DOHH2 (cell line): ENCODE results near the gene FZD1.

ENCODE experiments used
- EZH2phosphoT487 ChIP-seq: fragments of 200-600 bp; sonication (generic); IDR thresholded peaks from 2 replicates; pipeline ENCODE4 v1.6.1; 2017; ENCODE audit warnings: borderline replicate concordance, mild to moderate bottlenecking, antibody characterized with exemption, low read length, moderate library complexity, mixed read lengths
- TF ChIP-seq, protein P1 (sequence below): fragments of 200-600 bp; sonication (generic); IDR thresholded peaks from one replicate; pipeline ENCODE4 v1.5.1; 2014; ENCODE audit warnings: antibody characterized with exemption, mild to moderate bottlenecking, low read depth, low read length; ENCODE audit not compliant: poor library complexity, severe bottlenecking

DNA sequence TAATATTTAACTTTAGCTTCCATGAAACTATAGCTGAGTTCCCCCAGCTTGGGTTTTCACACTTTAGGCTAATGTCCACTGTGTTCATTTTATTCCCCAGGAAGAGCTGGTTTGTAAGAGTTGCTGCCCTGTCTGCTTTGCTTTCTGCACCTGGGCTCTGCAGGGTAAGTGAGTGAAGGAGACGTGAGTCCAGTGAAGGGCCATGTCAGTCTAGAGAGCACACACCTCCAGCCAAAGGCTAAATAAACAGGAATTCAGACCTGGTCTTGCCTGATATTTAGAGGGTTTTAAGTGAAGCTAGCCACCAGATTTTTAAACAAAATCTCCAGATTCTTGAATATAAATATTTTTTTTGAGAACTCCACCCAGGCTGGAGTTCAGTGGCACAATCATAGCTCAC lies 24.5 kb upstream of the FZD1 start:
- TF ChIP-seq, protein P1, sequence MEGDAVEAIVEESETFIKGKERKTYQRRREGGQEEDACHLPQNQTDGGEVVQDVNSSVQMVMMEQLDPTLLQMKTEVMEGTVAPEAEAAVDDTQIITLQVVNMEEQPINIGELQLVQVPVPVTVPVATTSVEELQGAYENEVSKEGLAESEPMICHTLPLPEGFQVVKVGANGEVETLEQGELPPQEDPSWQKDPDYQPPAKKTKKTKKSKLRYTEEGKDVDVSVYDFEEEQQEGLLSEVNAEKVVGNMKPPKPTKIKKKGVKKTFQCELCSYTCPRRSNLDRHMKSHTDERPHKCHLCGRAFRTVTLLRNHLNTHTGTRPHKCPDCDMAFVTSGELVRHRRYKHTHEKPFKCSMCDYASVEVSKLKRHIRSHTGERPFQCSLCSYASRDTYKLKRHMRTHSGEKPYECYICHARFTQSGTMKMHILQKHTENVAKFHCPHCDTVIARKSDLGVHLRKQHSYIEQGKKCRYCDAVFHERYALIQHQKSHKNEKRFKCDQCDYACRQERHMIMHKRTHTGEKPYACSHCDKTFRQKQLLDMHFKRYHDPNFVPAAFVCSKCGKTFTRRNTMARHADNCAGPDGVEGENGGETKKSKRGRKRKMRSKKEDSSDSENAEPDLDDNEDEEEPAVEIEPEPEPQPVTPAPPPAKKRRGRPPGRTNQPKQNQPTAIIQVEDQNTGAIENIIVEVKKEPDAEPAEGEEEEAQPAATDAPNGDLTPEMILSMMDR, result no peak
- no peak for TF ChIP-seq EZH2phosphoT487
